ENCODE measurements around the gene CHI3L1. TPM values are rescaled to one million over a fixed set of nuclear protein-coding genes. Genes with fewer than 3 reads are reported as not detected.

Gene CHI3L1
- total and polyA plus RNA-seq, 2 donors (not counting 1 experiment from before 2014, with no cell fraction given): 0.15 TPM; not detected in 1

DNA sequence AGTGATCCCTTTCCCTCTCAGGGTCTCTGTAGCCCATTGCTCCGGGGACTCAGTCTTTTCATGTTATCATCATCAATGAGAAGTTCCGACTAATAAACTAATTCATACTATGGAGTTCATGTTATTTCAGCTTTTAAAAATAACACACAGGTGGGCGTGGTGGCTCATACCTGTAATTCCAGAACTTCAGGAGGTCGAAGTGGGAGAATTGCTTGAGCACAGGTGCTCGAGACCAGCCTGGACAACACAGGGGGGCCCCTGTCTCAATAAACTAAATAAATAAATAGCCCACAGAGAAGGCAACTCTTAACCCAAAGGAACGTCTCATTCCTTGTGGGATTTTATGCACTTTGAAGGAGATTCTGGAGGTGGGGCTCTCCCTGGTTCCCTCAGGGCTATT, 25.3 kb downstream of the CHI3L1 start:
- TF ChIP-seq CTCF (IDR thresholded peaks at IDR 0.05) (no peak), EZH2 (IDR thresholded peaks at IDR 0.05; ENCODE audit: borderline replicate concordance, insufficient read depth, low read depth, low read length, poor library complexity, severe bottlenecking) (no peak)
- POLR2A ChIA-PET: no interaction called here
- H3K27me3 Mint-ChIP-seq: peaks cover 38% of the 10 kb centered on the region
- Histone ChIP-seq H4K20me1 (ENCODE audit: control insufficient read depth, insufficient read depth, low read length, poor library complexity, severe bottlenecking) (no peaks in the 10 kb centered on the region), H3K27me3 (replicated peaks in 1 of 4; ENCODE audit: control extremely low read depth in 1 of 4, control insufficient read depth in 3 of 4, insufficient read depth in 4 of 4, low read length in 3 of 4) (peaks cover 0 to 6% (median 2%) of the 10 kb centered on the region in 4 experiments), H3K79me2 (ENCODE audit: control insufficient read depth, insufficient read depth, low read length) (no peaks in the 10 kb centered on the region), H3K27ac (ENCODE audit: low read length in 2 of 2) (no peak overlapping the region), H2AFZ (ENCODE audit: insufficient read depth, low read depth, low read length, poor library complexity, severe bottlenecking) (no peak overlapping the region), H3K4me1 (ENCODE audit: control insufficient read depth in 2 of 2, insufficient read depth in 2 of 2, low read length in 2 of 2) (no peaks in the 10 kb centered on the region), H3K4me3 (ENCODE audit: control extremely low read depth in 1 of 5, extremely low read depth in 1 of 5, insufficient read depth in 1 of 5, low read depth in 2 of 5, low read length in 4 of 5) (no peak overlapping the region), H3K9ac (ENCODE audit: low read length) (no peak overlapping the region), H3K9me3 (ENCODE audit: control extremely low read depth in 1 of 3, control insufficient read depth in 2 of 3, insufficient read depth in 1 of 3, low read length in 2 of 3) (peaks cover 0 to 5% (median 4%) of the 10 kb centered on the region in 3 donors), H3K36me3 (replicated peaks in 1 of 2; ENCODE audit: control extremely low read depth in 1 of 2, control insufficient read depth in 1 of 2, extremely low read depth in 1 of 2, insufficient read depth in 2 of 2, low read length in 1 of 2) (no peaks in the 10 kb centered on the region), H3K4me2 (replicated peaks; ENCODE audit: low read depth, low read length, poor library complexity, severe bottlenecking) (no peak overlapping the region)
- peaks cover 8% of the 10 kb centered on the region for H3K9me3 Mint-ChIP-seq (ENCODE audit: insufficient read depth)
- DNase-seq (no peak), ATAC-seq (ENCODE audit: low read depth) (no peak)
- intact Hi-C loops (cut with micrococcal nuclease): no loop called here
- CTCF ChIA-PET: no interaction called here
- no peak overlapping the region for H3K4me3 Mint-ChIP-seq
- no peak overlapping the region for H3K27ac Mint-ChIP-seq
- WGBS (ENCODE audit: insufficient coverage): no CpG with 5 or more reads among the region's 6 CpGs
- H3K4me1 Mint-ChIP-seq: peaks cover 6% of the 10 kb centered on the region

DNA sequence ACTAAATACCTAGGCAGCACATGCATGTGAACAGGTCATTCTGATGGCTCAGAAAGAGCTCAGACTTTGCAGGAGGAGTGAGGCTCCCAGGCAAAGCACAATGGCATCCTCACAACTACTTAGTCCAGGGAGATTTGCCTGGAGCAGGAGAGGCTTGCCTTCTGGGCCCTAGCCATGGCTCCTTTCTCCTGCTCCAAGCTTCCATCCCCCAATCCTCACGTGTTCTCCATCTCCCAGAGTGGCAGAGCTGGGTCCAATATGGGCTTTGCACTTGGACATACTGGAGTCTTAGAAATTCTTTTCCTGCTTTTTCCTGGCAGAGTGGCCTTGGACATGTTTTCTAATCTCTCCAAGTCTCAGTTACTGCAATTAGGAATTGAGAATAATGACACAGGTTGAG, 26.7 kb downstream of the CHI3L1 start:
- Histone ChIP-seq H3K27ac (ENCODE audit: low read length in 2 of 2) (no peak overlapping the region), H3K79me2 (ENCODE audit: control insufficient read depth, insufficient read depth, low read length) (no peaks in the 10 kb centered on the region), H3K4me2 (replicated peaks; ENCODE audit: low read depth, low read length, poor library complexity, severe bottlenecking) (no peak overlapping the region), H3K9ac (ENCODE audit: low read length) (no peak overlapping the region), H3K4me1 (ENCODE audit: control insufficient read depth in 2 of 2, insufficient read depth in 2 of 2, low read length in 2 of 2) (no peaks in the 10 kb centered on the region), H3K4me3 (ENCODE audit: control extremely low read depth in 1 of 5, extremely low read depth in 1 of 5, insufficient read depth in 1 of 5, low read depth in 2 of 5, low read length in 4 of 5) (no peak overlapping the region), H4K20me1 (ENCODE audit: control insufficient read depth, insufficient read depth, low read length, poor library complexity, severe bottlenecking) (no peaks in the 10 kb centered on the region), H3K27me3 (replicated peaks in 1 of 4; ENCODE audit: control extremely low read depth in 1 of 4, control insufficient read depth in 3 of 4, insufficient read depth in 4 of 4, low read length in 3 of 4) (peaks cover 0 to 7% (median 3%) of the 10 kb centered on the region in 4 experiments), H3K9me3 (ENCODE audit: control extremely low read depth in 1 of 3, control insufficient read depth in 2 of 3, insufficient read depth in 1 of 3, low read length in 2 of 3) (peaks cover 0 to 5% (median 4%) of the 10 kb centered on the region in 3 donors), H3K36me3 (replicated peaks in 1 of 2; ENCODE audit: control extremely low read depth in 1 of 2, control insufficient read depth in 1 of 2, extremely low read depth in 1 of 2, insufficient read depth in 2 of 2, low read length in 1 of 2) (no peaks in the 10 kb centered on the region), H2AFZ (ENCODE audit: insufficient read depth, low read depth, low read length, poor library complexity, severe bottlenecking) (no peak overlapping the region)
- Mint-ChIP-seq H3K4me1 (peaks cover 6% of the 10 kb centered on the region), H3K9me3 (ENCODE audit: insufficient read depth) (peaks cover 8% of the 10 kb centered on the region), H3K27ac (no peak overlapping the region), H3K27me3 (peaks cover 34% of the 10 kb centered on the region), H3K4me3 (no peak overlapping the region)
- CTCF ChIA-PET: no interaction called here
- no peak for TF ChIP-seq CTCF (IDR thresholded peaks at IDR 0.05)
- TF ChIP-seq EZH2 (IDR thresholded peaks at IDR 0.05; ENCODE audit: borderline replicate concordance, insufficient read depth, low read depth, low read length, poor library complexity, severe bottlenecking): no peak
- intact Hi-C loops (cut with micrococcal nuclease): no loop called here
- POLR2A ChIA-PET: no interaction called here
- no CpG with 5 or more reads among the region's 1 CpG for WGBS (ENCODE audit: insufficient coverage)
- no peak for DNase-seq
- no peak for ATAC-seq (ENCODE audit: low read depth)

All from B cell (primary cell).